ENCODE results near the gene SAMSN1.

- TF ChIP-seq CTCF (optimal IDR thresholded peaks at IDR 0.05 in 1 of 3, IDR thresholded peaks at IDR 0.05 in 1 of 3, conservative IDR thresholded peaks at IDR 0.05 in 1 of 3; ENCODE audit: extremely low read depth in 1 of 3, insufficient read depth in 2 of 3, low read length in 3 of 3): no peak
- TF ChIP-seq EZH2 (IDR thresholded peaks at IDR 0.05; ENCODE audit: low read length): no peak
These were observed 2.7 kb upstream of the SAMSN1 start for GRCh38 chr21:14548779-14549178.

Measured in keratinocyte (primary cell).